Measurements from ENCODE around the gene HIPK2.

Gene HIPK2

GRCh38 chr7:139777948-139778841 is at the start of gene HIPK2:
TSS of gene HIPK2 (minus strand) at chr7:139777998. CDS start at chr7:139777623, 375 bp downstream.
- in situ Hi-C loops (cut with MboI; ENCODE audit: low sequenced_read_pairs): loop anchor here (10.0 kb wide), 1 partner anchor 227 kb away; no protein-coding TSS in a partner anchor

- in situ Hi-C loops (cut with MboI; ENCODE audit: low sequenced_read_pairs): no loop called here
Measured at GRCh38 chr7:139827042-139827441, 49.2 kb upstream of the HIPK2 start.

GRCh38 chr7:139825666-139826290 is 48.0 kb upstream of the HIPK2 start:
- in situ Hi-C loops (cut with MboI; ENCODE audit: low sequenced_read_pairs): no loop called here

GRCh38 chr7:139823959-139824521 is 46.2 kb upstream of the HIPK2 start:
- in situ Hi-C loops (cut with MboI; ENCODE audit: low sequenced_read_pairs): no loop called here

- in situ Hi-C loops (cut with MboI; ENCODE audit: low sequenced_read_pairs): no loop called here
Measured at GRCh38 chr7:139822855-139823254, 45.1 kb upstream of the HIPK2 start.

- in situ Hi-C loops (cut with MboI; ENCODE audit: low sequenced_read_pairs): no loop called here
Measured at GRCh38 chr7:139821349-139822105, 43.7 kb upstream of the HIPK2 start.

GRCh38 chr7:139820089-139820488 is 42.3 kb upstream of the HIPK2 start:
- in situ Hi-C loops (cut with MboI; ENCODE audit: low sequenced_read_pairs): no loop called here

- in situ Hi-C loops (cut with MboI; ENCODE audit: low sequenced_read_pairs): no loop called here
Measured at GRCh38 chr7:139817249-139817648, 39.5 kb upstream of the HIPK2 start.

GRCh38 chr7:139813689-139814088 is 35.9 kb upstream of the HIPK2 start:
- in situ Hi-C loops (cut with MboI; ENCODE audit: low sequenced_read_pairs): no loop called here

GRCh38 chr7:139813151-139813550 is 35.4 kb upstream of the HIPK2 start:
- in situ Hi-C loops (cut with MboI; ENCODE audit: low sequenced_read_pairs): no loop called here

GRCh38 chr7:139811066-139811465 is 33.3 kb upstream of the HIPK2 start:
- in situ Hi-C loops (cut with MboI; ENCODE audit: low sequenced_read_pairs): no loop called here

GRCh38 chr7:139808846-139809442 is 31.1 kb upstream of the HIPK2 start:
- in situ Hi-C loops (cut with MboI; ENCODE audit: low sequenced_read_pairs): no loop called here

GRCh38 chr7:139808427-139808826 is 30.6 kb upstream of the HIPK2 start:
- in situ Hi-C loops (cut with MboI; ENCODE audit: low sequenced_read_pairs): no loop called here

GRCh38 chr7:139807009-139807408 is 29.2 kb upstream of the HIPK2 start:
- in situ Hi-C loops (cut with MboI; ENCODE audit: low sequenced_read_pairs): no loop called here

GRCh38 chr7:139804571-139804970 is 26.8 kb upstream of the HIPK2 start:
- in situ Hi-C loops (cut with MboI; ENCODE audit: low sequenced_read_pairs): no loop called here

- in situ Hi-C loops (cut with MboI; ENCODE audit: low sequenced_read_pairs): no loop called here
Measured at GRCh38 chr7:139799586-139799985, 21.8 kb upstream of the HIPK2 start.

GRCh38 chr7:139798892-139799291 is 21.1 kb upstream of the HIPK2 start:
- in situ Hi-C loops (cut with MboI; ENCODE audit: low sequenced_read_pairs): no loop called here

- in situ Hi-C loops (cut with MboI; ENCODE audit: low sequenced_read_pairs): no loop called here
Measured at GRCh38 chr7:139798221-139798620, 20.4 kb upstream of the HIPK2 start.

- in situ Hi-C loops (cut with MboI; ENCODE audit: low sequenced_read_pairs): no loop called here
Measured at GRCh38 chr7:139797607-139798006, 19.8 kb upstream of the HIPK2 start.

- in situ Hi-C loops (cut with MboI; ENCODE audit: low sequenced_read_pairs): no loop called here
Measured at GRCh38 chr7:139791316-139791715, 13.5 kb upstream of the HIPK2 start.

- in situ Hi-C loops (cut with MboI; ENCODE audit: low sequenced_read_pairs): no loop called here
Measured at GRCh38 chr7:139784648-139785047, 6.8 kb upstream of the HIPK2 start.

All from HL-60/S4 treated with retinoic acid at 250 ng/mL for 4 days and 3 days (cell line).